Endothelial cell of umbilical vein (primary cell): Measurements from ENCODE around the gene CTBP1. TPM values are rescaled to one million over a fixed set of nuclear protein-coding genes. Genes with fewer than 3 reads are reported as not detected.

Experiments
- BruUV-seq: library from RNA; stranded (reverse); fragments of 400-500 nt; replicated peaks from 2 replicates; lab custom pipeline; 2021; lab: Mats Ljungman, UMichigan
- CTCF ChIA-PET: fragments of 300-600, 350-600 bp; sonication (Branson Sonifier 250); formaldehyde crosslinking; loops from one replicate; lab custom pipeline; 2021; ENCODE audit warnings: antibody characterized with exemption, inconsistent platforms; lab: Charles Lee
- POLR2A ChIA-PET: fragments of 300-600, 350-600 bp; sonication (Branson Sonifier 250); formaldehyde crosslinking; loops from one replicate; lab custom pipeline; 2021; ENCODE audit warnings: antibody characterized with exemption, inconsistent platforms; lab: Charles Lee
- DNase-seq: peaks from one replicate; pipeline ENCODE4 v3.0.0-alpha.2; 2011; ENCODE audit warnings: low read depth, low spot score
- FAIRE-seq: peaks from 2 replicates; lab custom pipeline; 2011; peaks lifted over from hg19 to GRCh38; lab: Jason Lieb, UNC
- H2AFZ ChIP-seq: 2 replicates; pipeline ENCODE4 v1.6.0; 2012; ENCODE audit warnings: low read depth, low read length, control low read depth, inconsistent platforms
- H3K27ac ChIP-seq: 2 replicates; pipeline ENCODE4 v1.5.1; 2011; ENCODE audit warnings: low read depth, mild to moderate bottlenecking, control low read depth, low read length, moderate library complexity; ENCODE audit not compliant: insufficient read depth
- H3K27me3 ChIP-seq, 2 experiments: 2 replicates each; pipeline versions ENCODE4 v1.6.0 to v1.6.1; 2011; ENCODE audit warnings: low read length in 2 of 2, mixed read lengths in 1 of 2; ENCODE audit not compliant: control insufficient read depth in 2 of 2, insufficient read depth in 2 of 2
- H3K36me3 ChIP-seq, 2 experiments: 2 replicates in 1 of 2; 3 replicates in 1 of 2; pipeline ENCODE4 v1.5.1; 2011; ENCODE audit warnings: low read length in 2 of 2, mild to moderate bottlenecking in 1 of 2, moderate library complexity in 1 of 2; ENCODE audit not compliant: control insufficient read depth in 2 of 2, insufficient read depth in 2 of 2; ENCODE audit errors: extremely low read depth in 1 of 2
- H3K4me1 ChIP-seq: 3 replicates; pipeline ENCODE4 v1.5.1; 2011; ENCODE audit warnings: mild to moderate bottlenecking, low read length; ENCODE audit not compliant: control insufficient read depth, insufficient read depth; ENCODE audit errors: extremely low read depth
- H3K4me2 ChIP-seq: 2 replicates; pipeline ENCODE4 v1.6.1; 2011; ENCODE audit warnings: low read length, control low read depth, mixed read lengths; ENCODE audit not compliant: insufficient read depth
- H3K4me3 ChIP-seq, 3 experiments: fragments of 200-600 bp in 1 of 3; sonication (generic), shearing (Covaris generic) in 1 of 3; replicated peaks in 1 of 3; 2 replicates each; pipeline ENCODE4 v1.5.1; 2011 to 2016; ENCODE audit warnings: control low read depth in 3 of 3, low read length in 3 of 3, mild to moderate bottlenecking in 2 of 3, inconsistent platforms in 1 of 3, low read depth in 1 of 3, moderate library complexity in 1 of 3; ENCODE audit not compliant: insufficient read depth in 1 of 3
- H3K79me2 ChIP-seq: 2 replicates; pipeline ENCODE4 v1.6.0; 2012; ENCODE audit warnings: low read length, inconsistent platforms; ENCODE audit not compliant: control insufficient read depth, insufficient read depth
- H3K9ac ChIP-seq: replicated peaks from 2 replicates; pipeline ENCODE3; 2011; ENCODE audit warnings: low read length, control low read depth; ENCODE audit not compliant: insufficient read depth; ENCODE audit errors: extremely low read depth
- H3K9me1 ChIP-seq: replicated peaks from 3 replicates; pipeline ENCODE4 v1.6.0; 2011; ENCODE audit warnings: mild to moderate bottlenecking, low read length; ENCODE audit not compliant: control insufficient read depth, insufficient read depth; ENCODE audit errors: extremely low read depth
- H3K9me3 ChIP-seq: replicated peaks from 2 replicates; pipeline ENCODE4 v1.5.1; 2012; ENCODE audit warnings: low read length, inconsistent platforms; ENCODE audit not compliant: control insufficient read depth, insufficient read depth
- H4K20me1 ChIP-seq: replicated peaks from 2 replicates; pipeline ENCODE3; 2011; ENCODE audit warnings: mild to moderate bottlenecking, low read length; ENCODE audit not compliant: control insufficient read depth, insufficient read depth; ENCODE audit errors: extremely low read depth
- EZH2 ChIP-seq: IDR thresholded peaks from 2 replicates; pipeline ENCODE4 v1.6.1; 2012; ENCODE audit warnings: borderline replicate concordance, low read depth, mild to moderate bottlenecking, moderate library complexity, low read length, inconsistent platforms; ENCODE audit not compliant: severe bottlenecking
- FOS ChIP-seq: IDR thresholded peaks from 2 replicates; pipeline ENCODE4 v1.6.1; 2011; ENCODE audit warnings: mild to moderate bottlenecking, low read length, moderate library complexity, borderline replicate concordance; ENCODE audit not compliant: insufficient read depth
- GATA2 ChIP-seq: IDR thresholded peaks from 2 replicates; pipeline ENCODE4 v1.7.0; 2011; ENCODE audit warnings: low read depth, mild to moderate bottlenecking, moderate library complexity, mixed read lengths, low read length; ENCODE audit not compliant: insufficient read length, insufficient read depth
- JUN ChIP-seq: IDR thresholded peaks from 2 replicates; pipeline ENCODE4 v1.6.1; 2011; ENCODE audit warnings: borderline replicate concordance, low read depth; ENCODE audit not compliant: insufficient read length, insufficient read depth
- MYC ChIP-seq: IDR thresholded peaks from one replicate; pipeline ENCODE4 v1.6.1; 2011; ENCODE audit warnings: mild to moderate bottlenecking, low read depth, low read length
- POLR2A ChIP-seq: IDR thresholded peaks from 2 replicates; pipeline ENCODE4 v1.6.1; 2012; ENCODE audit warnings: low read depth, mild to moderate bottlenecking, control low read depth, low read length
- POLR2AphosphoS5 ChIP-seq: IDR thresholded peaks from 2 replicates; pipeline ENCODE4 v1.6.1; 2012; ENCODE audit warnings: low read depth, mild to moderate bottlenecking, control low read depth, low read length, moderate library complexity; ENCODE audit not compliant: insufficient read depth
- dilution Hi-C: fragments of 300-500 bp; cut with MboI; formaldehyde crosslinking; loops from one replicate; pipeline ENCODE4 v1.15.0; 2019; ENCODE audit warnings: low sequenced_read_pairs; ENCODE audit not compliant: extremely low pct_ligation_motif_present
- intact Hi-C: fragments of 100-400 bp; cut with micrococcal nuclease; formaldehyde crosslinking; loops from one replicate; pipeline ENCODE4 v1.10.0; 2022
- polyA plus RNA-seq, 4 experiments: library from polyadenylated mRNA; depleted of rRNA in 3 of 4; stranded (reverse) in 3 of 4; unstranded in 1 of 4; fragments of >200 nt; gene quantifications; 2 replicates each; pipeline versions ENCODE4 v1.2.1 to v1.2.3, GENCODE V29; 2011 to 2012; ENCODE audit warnings: missing spikeins in 1 of 4
- total RNA-seq: library from RNA; stranded (reverse); gene quantifications from 2 replicates; pipeline ENCODE4 v1.2.3, GENCODE V29; 2021
- TF ChIP-seq, protein P1 (sequence below), 2 donors: IDR thresholded peaks; 1 replicate in 1 of 2; 2 replicates in 1 of 2; pipeline ENCODE4 v1.5.1; 2011; ENCODE audit warnings: low read length in 2 of 2, mild to moderate bottlenecking in 2 of 2, moderate library complexity in 2 of 2, control low read depth in 1 of 2, inconsistent platforms in 1 of 2, low read depth in 1 of 2; ENCODE audit not compliant: insufficient read depth in 1 of 2; ENCODE audit errors: extremely low read depth in 1 of 2
- TF ChIP-seq, protein P2 (sequence below): IDR thresholded peaks from 2 replicates; pipeline ENCODE4 v1.6.1; 2011; ENCODE audit not compliant: insufficient read depth, insufficient read length

The CTBP1 gene
- total and polyA plus RNA-seq, 2 donors (not counting 3 experiments of a cell fraction or from before 2014, with no cell fraction given): 165 to 167 TPM

DNA sequence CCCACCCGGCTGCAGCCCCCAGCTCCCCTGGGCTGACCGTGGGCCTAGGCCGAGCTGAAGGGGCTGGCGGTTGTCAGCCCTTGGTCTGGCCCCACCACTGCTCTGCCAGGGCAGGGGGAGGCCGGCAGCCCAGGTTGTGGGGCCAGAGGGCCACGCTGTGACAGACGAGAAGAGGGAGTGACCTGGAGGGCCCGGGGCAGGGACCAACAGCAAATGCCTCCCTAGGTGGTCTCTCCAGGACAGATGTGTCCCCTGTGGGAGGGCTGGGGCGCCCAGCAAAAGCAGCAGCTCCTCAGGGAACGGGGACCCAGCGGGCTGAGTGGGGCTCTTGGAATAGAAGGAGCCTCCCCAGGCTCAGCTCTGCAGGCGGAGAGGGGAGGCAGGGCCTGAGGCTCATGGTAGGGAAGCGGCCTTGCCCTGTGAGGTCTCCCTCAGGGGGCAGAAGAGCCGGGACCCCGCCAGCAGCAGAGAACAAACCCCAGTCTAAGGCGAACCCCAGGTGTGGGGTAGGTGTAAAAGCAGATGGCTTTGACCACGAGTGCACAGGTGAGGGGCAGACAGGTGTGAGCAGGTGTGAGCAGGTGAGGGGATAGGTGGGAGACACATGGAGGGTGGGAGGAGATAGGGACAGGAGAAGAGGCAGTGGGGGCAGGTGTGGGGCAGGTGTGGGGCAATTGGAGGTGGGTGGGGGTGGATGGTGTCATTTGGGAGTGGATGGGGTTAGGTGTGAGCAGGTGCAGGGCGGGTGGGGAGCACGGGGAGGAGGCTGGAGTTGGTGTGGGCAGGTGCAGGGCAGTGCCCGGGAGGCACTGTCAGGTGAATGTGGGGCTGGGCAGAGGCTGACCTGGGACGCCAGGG is 42.4 kb downstream of the CTBP1 start:
- no TSS peak for BruUV-seq
- no peaks in the 10 kb centered on the region for H3K9me3 ChIP-seq
- no peaks in the 10 kb centered on the region for H4K20me1 ChIP-seq
- H3K9ac ChIP-seq: no peak overlapping the region
- no peaks in the 10 kb centered on the region for H3K36me3 ChIP-seq
- no peaks in the 10 kb centered on the region for H3K4me1 ChIP-seq
- H3K4me2 ChIP-seq: no peak overlapping the region
- H3K9me1 ChIP-seq: no peaks in the 10 kb centered on the region
- POLR2A ChIA-PET: no interaction called here
- FAIRE-seq (no peak), DNase-seq (no peak)
- H3K27me3 ChIP-seq: no peaks in the 10 kb centered on the region
- no peak overlapping the region for H3K4me3 ChIP-seq
- TF ChIP-seq POLR2A (no peak), JUN (no peak), EZH2 (no peak)
- H3K27ac ChIP-seq: no peak overlapping the region
- CTCF ChIA-PET: interaction anchor here (0.9 to 1.1 kb wide), 2 partner anchors 10 to 28 kb away, joined by 3 read pairs; no protein-coding TSS in a partner anchor
- no peak overlapping the region for H2AFZ ChIP-seq
- intact Hi-C loops: no loop called here
- H3K79me2 ChIP-seq: no peaks in the 10 kb centered on the region
- dilution Hi-C loops: no loop called here

DNA sequence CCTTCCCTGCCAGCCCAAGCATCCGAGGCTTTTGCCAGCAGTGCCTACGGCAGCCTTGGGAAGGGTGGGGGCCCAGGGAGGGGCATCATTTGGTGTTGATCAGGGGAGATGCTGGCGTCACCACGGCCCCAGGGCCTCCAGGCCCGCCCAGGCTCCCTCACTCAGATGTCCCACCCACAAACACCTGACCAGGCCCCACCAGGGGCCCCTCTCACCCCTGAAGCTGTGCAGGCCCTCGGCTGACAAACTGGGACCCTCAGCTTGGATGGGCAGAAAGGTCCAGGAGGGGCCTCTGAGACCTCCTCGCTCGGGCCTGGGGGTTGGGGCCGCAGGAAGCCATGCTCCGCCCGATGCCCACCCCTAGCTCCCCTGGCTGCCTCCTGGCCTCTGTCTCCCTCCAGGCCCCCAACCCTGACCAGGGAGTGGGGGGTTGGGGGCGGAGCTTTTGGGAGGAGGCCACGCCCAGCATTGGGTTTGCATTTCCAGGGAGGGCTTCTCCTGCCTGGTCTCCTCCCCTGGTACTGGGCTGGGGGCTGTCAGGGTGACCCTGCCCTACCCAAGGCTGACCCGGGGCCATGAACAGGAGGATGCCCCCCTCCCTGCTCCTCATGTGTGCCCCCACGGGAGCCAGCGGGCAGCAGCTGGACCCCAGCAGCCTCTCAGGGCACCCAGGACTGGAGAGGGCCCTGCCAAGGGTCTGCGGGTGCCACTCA is 43.2 kb downstream of the CTBP1 start:
- Histone ChIP-seq H3K79me2 (no peaks in the 10 kb centered on the region), H3K4me3 (no peak overlapping the region), H2AFZ (no peak overlapping the region), H4K20me1 (no peaks in the 10 kb centered on the region), H3K36me3 (no peaks in the 10 kb centered on the region), H3K27ac (no peak overlapping the region), H3K9me1 (no peaks in the 10 kb centered on the region), H3K9ac (no peak overlapping the region), H3K4me2 (no peak overlapping the region), H3K9me3 (no peaks in the 10 kb centered on the region), H3K4me1 (no peaks in the 10 kb centered on the region), H3K27me3 (no peaks in the 10 kb centered on the region)
- intact Hi-C loops (no loop called here), dilution Hi-C loops (no loop called here)
- CTCF ChIA-PET: interaction anchor here (0.9 to 1.3 kb wide), 2 partner anchors 29 to 42 kb away, joined by 3 read pairs; no protein-coding TSS in a partner anchor
- DNase-seq: no peak
- FAIRE-seq: no peak
- no TSS peak for BruUV-seq
- no peak for TF ChIP-seq FOS
- TF ChIP-seq JUN: no peak
- TF ChIP-seq, protein P1, sequence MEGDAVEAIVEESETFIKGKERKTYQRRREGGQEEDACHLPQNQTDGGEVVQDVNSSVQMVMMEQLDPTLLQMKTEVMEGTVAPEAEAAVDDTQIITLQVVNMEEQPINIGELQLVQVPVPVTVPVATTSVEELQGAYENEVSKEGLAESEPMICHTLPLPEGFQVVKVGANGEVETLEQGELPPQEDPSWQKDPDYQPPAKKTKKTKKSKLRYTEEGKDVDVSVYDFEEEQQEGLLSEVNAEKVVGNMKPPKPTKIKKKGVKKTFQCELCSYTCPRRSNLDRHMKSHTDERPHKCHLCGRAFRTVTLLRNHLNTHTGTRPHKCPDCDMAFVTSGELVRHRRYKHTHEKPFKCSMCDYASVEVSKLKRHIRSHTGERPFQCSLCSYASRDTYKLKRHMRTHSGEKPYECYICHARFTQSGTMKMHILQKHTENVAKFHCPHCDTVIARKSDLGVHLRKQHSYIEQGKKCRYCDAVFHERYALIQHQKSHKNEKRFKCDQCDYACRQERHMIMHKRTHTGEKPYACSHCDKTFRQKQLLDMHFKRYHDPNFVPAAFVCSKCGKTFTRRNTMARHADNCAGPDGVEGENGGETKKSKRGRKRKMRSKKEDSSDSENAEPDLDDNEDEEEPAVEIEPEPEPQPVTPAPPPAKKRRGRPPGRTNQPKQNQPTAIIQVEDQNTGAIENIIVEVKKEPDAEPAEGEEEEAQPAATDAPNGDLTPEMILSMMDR (IDR thresholded peaks at IDR 0.05; ENCODE audit: extremely low read depth in 1 of 2, insufficient read depth in 1 of 2, low read depth in 1 of 2, low read length in 2 of 2): no peak
- TF ChIP-seq MYC: no peak
- TF ChIP-seq GATA2: no peak
- no peak for TF ChIP-seq POLR2A
- TF ChIP-seq, protein P2, sequence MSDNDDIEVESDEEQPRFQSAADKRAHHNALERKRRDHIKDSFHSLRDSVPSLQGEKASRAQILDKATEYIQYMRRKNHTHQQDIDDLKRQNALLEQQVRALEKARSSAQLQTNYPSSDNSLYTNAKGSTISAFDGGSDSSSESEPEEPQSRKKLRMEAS: no peak
- TF ChIP-seq EZH2: no peak
- TF ChIP-seq POLR2AphosphoS5: no peak
- POLR2A ChIA-PET: no interaction called here
